Activated CD8-positive, alpha-beta memory T cell treated with anti-CD3 and anti-CD28 coated beads for 36 hours (primary cell): ENCODE results near the gene GOLM1. TPM values are rescaled to one million over a fixed set of nuclear protein-coding genes. Genes with fewer than 3 reads are reported as not detected.
"Not testable (repeated sequence)": the region's sequence is repeated elsewhere in the genome, so short reads cannot be mapped to it uniquely, and the experiment has no call there.

Source experiments
- CTCF ChIA-PET: fragments of 350-600 bp; sonication (Branson Sonifier 250); formaldehyde crosslinking; loops from one replicate; lab custom pipeline; 2021; ENCODE audit warnings: antibody characterized with exemption; lab: Charles Lee
- POLR2A ChIA-PET: fragments of 350-600 bp; sonication (Branson Sonifier 250); formaldehyde crosslinking; loops from one replicate; lab custom pipeline; 2021; ENCODE audit warnings: antibody characterized with exemption; lab: Charles Lee
- total RNA-seq, 2 experiments: library from RNA; stranded (reverse); gene quantifications; one replicate each; pipeline ENCODE4 v1.2.3, GENCODE V29; 2021

The GOLM1 gene
- total RNA-seq, 2 experiments from 2014 or later, result 5.9 to 6.2 TPM

- POLR2A ChIA-PET, CTCF ChIA-PET: not testable (repeated sequence)
Observed at GRCh38 chr9:86048018-86048742, 51.2 kb downstream of the GOLM1 start.

DNA sequence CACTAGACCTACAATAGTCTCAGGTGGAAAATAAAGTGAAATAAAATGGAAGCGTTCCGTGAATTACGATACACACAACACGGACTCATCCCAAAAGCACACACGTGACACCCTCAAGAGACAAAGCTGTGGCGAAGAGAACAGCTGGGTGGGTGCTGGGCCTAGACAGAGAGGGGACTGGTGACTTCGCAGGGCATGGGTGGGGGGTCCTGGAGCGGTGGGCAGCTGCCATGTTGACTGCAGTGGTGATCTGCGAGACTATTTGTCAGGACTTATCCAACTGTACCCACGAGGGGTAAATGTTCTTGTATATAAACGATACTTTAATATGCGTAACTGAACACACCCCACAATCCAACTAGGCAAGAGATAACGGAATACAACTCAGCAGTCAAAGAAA lies 52.0 kb downstream of the GOLM1 start:
- POLR2A ChIA-PET, result no interaction called here
- CTCF ChIA-PET, result no interaction called here

GRCh38 chr9:86046930-86047341 lies 52.4 kb downstream of the GOLM1 start:
- ChIA-PET CTCF (no interaction called here), POLR2A (no interaction called here)

GRCh38 chr9:86046071-86046636 lies 53.2 kb downstream of the GOLM1 start:
- ChIA-PET POLR2A (no interaction called here), CTCF (no interaction called here)

DNA sequence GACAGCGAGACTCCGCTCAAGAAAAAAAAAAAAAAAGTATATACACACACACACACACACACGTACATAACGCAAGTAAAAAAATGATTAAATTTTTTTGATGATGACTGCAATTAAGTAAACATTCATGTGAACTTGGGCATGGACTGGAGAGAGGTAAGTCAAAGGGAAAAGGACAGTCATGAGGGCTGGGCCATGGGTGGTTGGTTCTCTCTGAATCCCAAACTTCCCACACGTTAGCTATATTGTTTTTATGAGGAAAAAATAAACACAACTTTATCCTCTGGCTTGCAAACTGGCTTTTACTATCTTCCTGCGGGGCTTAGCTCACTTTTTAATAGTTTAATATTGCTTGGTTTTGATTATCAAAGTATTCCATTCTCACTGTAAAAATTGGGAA lies 53.7 kb downstream of the GOLM1 start:
- POLR2A ChIA-PET, result no interaction called here
- CTCF ChIA-PET, result no interaction called here

GRCh38 chr9:86043999-86044398 lies 55.4 kb downstream of the GOLM1 start:
- CTCF ChIA-PET, result no interaction called here

DNA sequence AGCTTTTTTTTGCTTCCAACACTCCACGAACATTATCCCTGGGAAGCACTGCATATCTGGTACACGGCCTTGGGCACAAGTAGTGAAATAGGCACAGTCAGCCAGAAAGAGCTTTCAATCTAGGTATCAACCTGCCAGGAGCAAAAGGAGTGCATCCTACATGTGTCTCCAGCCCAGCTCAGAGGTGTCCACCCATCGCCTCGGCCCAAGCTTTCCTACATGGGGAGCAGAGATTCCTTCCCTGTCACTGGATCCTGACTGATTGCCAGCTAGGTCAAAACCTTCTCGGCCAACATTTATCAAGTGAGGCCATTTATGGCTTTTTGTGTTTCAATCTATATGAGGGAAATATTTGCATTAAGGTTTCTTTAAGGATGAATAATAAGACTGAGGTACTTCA lies 55.8 kb downstream of the GOLM1 start:
- POLR2A ChIA-PET, result no interaction called here
- CTCF ChIA-PET, result no interaction called here

More at GRCh38 chr9:86043999-86044398, 55.4 kb downstream of the GOLM1 start:
- POLR2A ChIA-PET, result no interaction called here

DNA sequence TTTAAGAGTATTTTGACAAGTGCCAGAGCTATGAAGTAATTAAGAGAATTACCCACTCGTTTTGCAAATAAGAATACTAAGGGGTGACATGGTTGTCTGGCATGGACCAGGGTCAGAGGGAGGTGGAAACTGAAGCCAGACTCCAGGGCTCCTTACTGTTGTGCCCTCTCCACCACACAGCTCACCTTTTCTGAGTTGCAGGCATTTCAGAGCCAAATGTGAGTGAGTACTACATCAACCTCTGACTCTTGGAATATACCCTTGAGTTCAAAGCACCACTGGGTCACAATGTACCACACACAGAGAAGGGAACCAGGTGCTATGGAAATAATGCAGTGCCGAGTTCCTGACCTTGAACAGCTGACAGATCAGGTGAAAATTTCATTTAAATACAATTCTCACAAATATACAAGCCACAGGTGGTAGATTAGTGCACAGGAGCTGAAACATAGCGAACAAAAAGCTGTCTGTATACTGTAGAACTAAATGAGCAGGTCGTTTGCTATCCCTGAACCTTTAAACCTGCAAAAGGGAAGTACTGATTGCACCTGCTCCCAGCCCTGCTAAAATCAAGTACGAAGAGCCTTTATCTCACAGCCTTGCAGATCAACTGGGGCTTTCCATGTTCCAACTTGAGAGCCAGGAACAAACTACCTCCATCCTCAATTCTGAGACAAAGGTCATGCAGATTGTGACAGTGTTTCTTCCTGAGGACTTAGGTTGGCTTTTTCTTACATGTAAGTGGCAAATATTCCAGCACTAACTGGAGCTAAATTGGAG lies 57.0 kb downstream of the GOLM1 start:
- ChIA-PET POLR2A (no interaction called here), CTCF (no interaction called here)

DNA sequence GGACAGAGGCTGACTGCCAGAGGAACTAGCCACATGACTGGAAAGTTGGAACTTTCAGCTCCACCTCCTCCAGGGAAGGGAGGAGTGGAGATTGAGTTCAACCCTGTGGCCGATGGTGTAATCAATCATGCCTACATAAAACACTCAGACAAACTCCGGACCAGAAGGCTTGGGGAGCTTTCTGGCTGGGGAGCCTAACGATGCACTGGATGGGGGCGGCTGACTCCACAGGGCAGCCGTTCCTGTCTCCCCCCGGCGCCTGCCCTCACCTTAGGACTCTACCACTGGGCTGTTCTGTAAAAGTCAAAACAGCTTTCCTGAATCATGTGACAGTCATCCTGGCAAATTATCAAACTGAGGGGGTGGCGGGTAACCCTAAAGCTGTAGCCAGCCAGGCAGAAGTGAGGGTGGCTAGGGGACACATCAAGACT lies 58.0 kb downstream of the GOLM1 start:
- ChIA-PET CTCF (no interaction called here), POLR2A (no interaction called here)

DNA sequence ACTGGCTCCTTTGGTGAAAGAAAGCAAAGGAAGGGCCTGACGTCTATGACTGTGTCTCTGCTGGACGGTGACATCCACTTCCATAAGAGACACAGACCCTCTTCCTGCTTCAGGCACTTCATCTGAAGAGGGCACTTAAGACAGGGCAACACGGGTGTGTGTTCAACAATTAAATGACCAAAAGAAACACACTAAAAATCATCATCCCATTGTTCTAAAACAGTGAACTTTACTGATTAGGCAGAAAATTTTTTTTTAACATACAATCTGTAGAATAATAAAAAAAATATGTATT lies 58.5 kb downstream of the GOLM1 start:
- ChIA-PET CTCF (no interaction called here), POLR2A (no interaction called here)

DNA sequence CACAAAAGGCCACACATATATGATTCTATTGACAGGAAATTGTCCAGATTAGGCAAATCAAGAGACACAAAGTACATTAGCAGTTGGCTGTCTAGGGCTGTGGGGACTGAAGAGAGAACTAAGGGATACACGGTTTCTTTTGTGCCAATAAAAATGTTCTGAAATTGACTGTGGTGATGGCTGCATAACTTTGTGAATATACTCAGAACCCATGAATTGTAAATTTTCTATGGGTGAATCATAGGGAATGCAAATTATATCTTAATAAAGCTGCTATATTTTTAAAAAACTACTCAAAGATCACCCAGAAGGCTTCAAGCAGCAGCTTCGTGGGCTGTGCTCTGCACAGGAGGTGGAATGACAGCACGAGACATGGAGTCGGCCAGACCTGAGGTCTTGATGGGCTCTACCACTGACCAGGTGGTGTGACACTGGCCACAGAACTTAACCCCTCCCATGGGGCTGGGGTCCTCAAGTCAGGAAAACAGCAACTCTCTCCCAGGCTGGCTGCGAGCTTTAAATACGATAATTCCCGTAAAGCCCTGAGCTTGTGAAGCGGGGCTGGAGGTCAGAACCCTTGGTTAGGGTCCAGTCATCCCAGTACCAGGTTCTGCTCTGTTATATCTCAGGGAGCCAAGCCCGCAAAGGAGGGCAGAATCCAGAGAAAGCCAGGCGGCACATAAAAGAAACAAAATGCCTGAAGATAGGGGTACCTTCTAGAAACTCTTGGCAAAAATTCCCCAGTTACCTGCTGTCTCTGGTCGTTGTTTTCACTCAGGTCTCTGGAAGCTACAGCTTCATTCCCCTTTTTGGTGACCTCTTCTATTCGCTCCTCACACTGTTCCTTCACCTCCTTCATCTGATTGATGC lies 59.1 kb downstream of the GOLM1 start:
- CTCF ChIA-PET, result no interaction called here
- POLR2A ChIA-PET, result no interaction called here

- POLR2A ChIA-PET, result no interaction called here
Observed at GRCh38 chr9:86036555-86036954, 62.8 kb downstream of the GOLM1 start.

DNA sequence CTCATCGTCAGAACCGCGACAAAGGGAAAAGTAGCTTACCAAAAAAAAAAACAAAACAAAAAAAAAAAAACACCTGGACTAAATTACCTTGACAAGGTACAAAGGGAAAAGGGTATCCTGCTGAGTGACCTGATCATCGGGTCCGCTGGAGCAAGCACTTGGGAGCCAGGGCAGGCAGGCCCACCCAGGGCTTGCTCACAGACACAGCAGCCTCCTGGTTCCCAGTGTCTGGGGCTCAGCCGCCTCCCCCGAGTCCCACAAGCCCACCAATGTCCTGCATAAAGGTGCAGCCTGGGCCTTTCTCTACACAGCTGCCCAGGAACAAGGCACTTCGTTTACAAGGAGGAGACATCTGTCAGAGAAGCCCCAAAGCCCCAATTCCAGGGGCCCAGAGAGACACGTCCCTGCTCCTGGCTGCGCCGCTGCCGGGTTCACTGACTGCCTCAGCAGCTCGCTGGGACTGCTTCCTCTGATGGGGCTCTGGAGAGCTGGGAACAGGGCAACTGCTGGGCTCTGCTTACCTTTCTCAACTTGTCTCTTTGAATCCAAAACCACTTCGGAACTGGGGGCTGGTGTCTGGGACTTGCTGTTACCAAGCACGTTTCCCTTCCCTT lies 63.4 kb downstream of the GOLM1 start:
- ChIA-PET POLR2A (no interaction called here), CTCF (no interaction called here)

More at GRCh38 chr9:86036555-86036954, 62.8 kb downstream of the GOLM1 start:
- CTCF ChIA-PET, result no interaction called here

DNA sequence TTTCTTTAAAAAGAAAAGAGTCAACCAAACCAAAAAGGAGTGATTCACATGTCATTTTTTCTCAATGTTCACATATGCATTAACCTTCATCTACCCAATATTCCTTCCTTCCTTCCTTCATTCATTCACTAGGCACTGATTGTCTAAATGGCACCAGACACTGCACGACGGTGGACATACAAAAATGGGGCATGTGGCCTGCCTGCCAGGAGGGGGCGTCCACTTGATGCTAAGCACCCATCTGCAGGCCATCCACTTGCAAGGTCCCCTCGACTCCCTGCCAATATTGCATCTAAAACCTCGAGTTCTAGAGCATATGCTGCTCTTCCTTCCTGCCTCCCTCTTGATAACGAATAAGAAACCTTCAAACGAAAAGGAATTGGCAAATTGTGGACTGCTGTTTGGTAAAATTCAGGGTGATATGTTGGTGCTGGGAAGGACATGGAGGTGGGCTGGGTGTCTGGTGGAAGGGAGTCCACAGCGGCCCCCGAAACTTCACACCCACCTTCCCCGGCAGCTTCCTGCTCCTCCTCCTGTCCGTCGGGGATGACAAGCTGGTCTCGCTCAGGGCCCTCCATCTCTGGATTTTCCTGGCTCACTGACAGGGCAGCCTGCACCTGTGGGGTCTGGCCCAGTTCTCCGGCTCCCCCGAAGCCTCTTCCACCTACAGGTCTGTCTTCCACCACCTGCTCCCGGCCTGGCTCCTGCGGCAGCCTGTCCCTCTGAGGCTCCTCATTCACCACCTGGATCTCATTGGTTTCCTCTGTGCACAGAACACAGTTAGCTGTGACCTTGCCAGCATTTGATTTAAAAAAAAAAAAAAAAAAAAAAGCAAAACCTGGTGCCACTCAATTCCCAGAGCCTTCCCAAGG lies 64.3 kb downstream of the GOLM1 start:
- ChIA-PET CTCF (no interaction called here), POLR2A (no interaction called here)

DNA sequence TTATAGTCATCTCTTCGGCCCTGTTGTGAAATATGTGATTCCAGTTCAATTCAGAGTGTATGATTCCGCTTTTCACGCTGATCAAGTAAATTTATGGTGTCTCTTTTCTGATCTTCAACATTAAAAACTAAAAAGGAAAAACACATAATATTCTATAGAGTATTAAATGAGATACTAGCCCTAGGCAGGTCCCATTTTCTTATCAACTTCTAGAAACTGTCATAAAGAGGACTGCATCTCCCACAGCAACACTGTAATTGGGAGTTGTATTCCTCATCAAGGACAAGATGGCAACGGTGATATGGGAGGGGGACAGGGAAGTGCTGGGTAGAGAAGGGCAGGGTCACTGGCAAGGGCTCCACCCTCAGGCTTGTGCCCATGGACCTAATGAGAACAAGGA lies 71.6 kb downstream of the GOLM1 start:
- POLR2A ChIA-PET, result no interaction called here
- CTCF ChIA-PET, result no interaction called here

GRCh38 chr9:86022687-86023266 lies 76.6 kb downstream of the GOLM1 start:
- ChIA-PET CTCF (no interaction called here), POLR2A (no interaction called here)

DNA sequence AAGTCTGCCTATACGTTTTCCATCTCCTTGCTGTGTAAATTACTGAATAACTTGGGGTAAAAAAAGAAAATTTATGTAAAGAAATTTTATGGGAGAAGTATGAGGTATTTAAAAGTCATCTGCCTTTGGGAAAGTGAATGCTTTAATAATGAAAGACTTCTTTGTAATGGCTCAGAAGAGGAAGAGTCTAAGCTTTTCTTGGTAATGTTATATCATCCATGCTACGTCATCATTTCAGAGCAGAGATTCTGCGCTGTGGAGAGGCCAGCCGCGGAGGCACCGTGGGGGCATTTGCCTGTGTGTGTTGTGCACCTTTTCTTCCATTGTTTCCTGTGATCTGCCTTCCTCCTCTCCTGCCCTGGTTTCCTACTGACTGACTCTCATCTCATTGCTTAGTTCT lies 78.2 kb downstream of the GOLM1 start:
- ChIA-PET CTCF (no interaction called here), POLR2A (no interaction called here)

GRCh38 chr9:86020731-86021130 lies 78.6 kb downstream of the GOLM1 start:
- ChIA-PET CTCF (no interaction called here), POLR2A (no interaction called here)
